Fibroblast of the aortic adventitia (primary cell): ENCODE data around the gene SNAPC5. TPM values are rescaled to one million over a fixed set of nuclear protein-coding genes. Genes with fewer than 3 reads are reported as not detected.

Experiments
- DNase-seq: peaks from one replicate; pipeline ENCODE4 v3.0.0-alpha.2; 2010; ENCODE audit warnings: low read depth
- H3K4me3 ChIP-seq: 2 replicates; pipeline ENCODE4 v1.5.1; 2011; ENCODE audit warnings: low read depth, mild to moderate bottlenecking, control low read depth, low read length, moderate library complexity
- CTCF ChIP-seq: IDR thresholded peaks from 2 replicates; pipeline ENCODE4 v1.5.1; 2011; ENCODE audit warnings: mild to moderate bottlenecking, low read length, control low read depth, inconsistent platforms; ENCODE audit not compliant: insufficient read depth
- total RNA-seq: library from RNA; depleted of rRNA; stranded (reverse); fragments of >200 nt; gene quantifications from 2 replicates; pipeline ENCODE4 v1.2.3, GENCODE V29; 2012; ENCODE audit warnings: low replicate concordance

The SNAPC5 gene
- total RNA-seq, 1 donor: 23.8 TPM

GRCh38 chr15:66491846-66492245 is 5.7 kb downstream of the SNAPC5 start:
- no peak for TF ChIP-seq CTCF
- DNase-seq: no peak

GRCh38 chr15:66489179-66489791 is 8.3 kb downstream of the SNAPC5 start:
- H3K4me3 ChIP-seq: no peak overlapping the region
- TF ChIP-seq CTCF: no peak
- DNase-seq: peak; percentile 78

More at GRCh38 chr15:66491846-66492245, 5.7 kb downstream of the SNAPC5 start:
- H3K4me3 ChIP-seq: no peak overlapping the region

GRCh38 chr15:66488525-66488924 is 9.0 kb downstream of the SNAPC5 start:
- no peak overlapping the region for H3K4me3 ChIP-seq
- DNase-seq: no peak
- no peak for TF ChIP-seq CTCF

- no peak for TF ChIP-seq CTCF
- H3K4me3 ChIP-seq: no peak overlapping the region
- no peak for DNase-seq
Measured at GRCh38 chr15:66486887-66487286, 10.7 kb downstream of the SNAPC5 start.

GRCh38 chr15:66484539-66485112 is 12.9 kb downstream of the SNAPC5 start:
- no peak for DNase-seq
- TF ChIP-seq CTCF: no peak

GRCh38 chr15:66483131-66483566 is 14.4 kb downstream of the SNAPC5 start:
- peak; percentile 24 for DNase-seq

More at GRCh38 chr15:66484539-66485112, 12.9 kb downstream of the SNAPC5 start:
- no peak overlapping the region for H3K4me3 ChIP-seq

More at GRCh38 chr15:66483131-66483566, 14.4 kb downstream of the SNAPC5 start:
- no peak overlapping the region for H3K4me3 ChIP-seq
- no peak for TF ChIP-seq CTCF
